Activated naive CD4-positive, alpha-beta T cell treated with anti-CD3 and anti-CD28 coated beads, Interleukin-2, amount 50 U/mL, for 72 hours (primary cell): ENCODE measurements around the gene PRRT3. TPM values are rescaled to one million over a fixed set of nuclear protein-coding genes. Genes with fewer than 3 reads are reported as not detected.
A peak's percentile ranks its signal among the peaks of the same experiment; 100 is the strongest.
"Not testable (repeated sequence)": the region's sequence is repeated elsewhere in the genome, so short reads cannot be mapped to it uniquely, and the experiment has no call there.

Experiments used
- ATAC-seq, 2 donors: fragments of 150-1000 bp; cut with Tn5 transposase; 2 replicates each; pipeline ENCODE4 v1.10.0; 2021; ENCODE audit warnings: mild to moderate bottlenecking in 2 of 2, moderate library complexity in 2 of 2
- DNase-seq, 2 donors: peaks; one replicate each; pipeline ENCODE4 v3.0.0; 2021 to 2022; ENCODE audit warnings: low spot score in 2 of 2
- H3K27ac Mint-ChIP-seq, 2 donors: one replicate each; pipeline ENCODE4 v1.8.0; 2022; ENCODE audit warnings: mild to moderate bottlenecking in 2 of 2, mixed read lengths in 2 of 2
- H3K36me3 Mint-ChIP-seq, 2 donors: one replicate each; pipeline ENCODE4 v1.8.0; 2022; ENCODE audit warnings: mixed read lengths in 2 of 2
- H3K9me3 Mint-ChIP-seq, 2 donors: one replicate each; pipeline ENCODE4 v1.8.0; 2022; ENCODE audit warnings: mixed read lengths in 2 of 2
- total RNA-seq, 2 donors: library from RNA; stranded (reverse); gene quantifications; one replicate each; pipeline ENCODE4 v1.2.3, GENCODE V29; 2022

Gene PRRT3
- total RNA-seq, 2 donors from 2014 or later: 1.6 to 6.7 TPM

GRCh38 chr3:9951598-9951961 is 628 bp downstream of the PRRT3 start:
- ATAC-seq: peak; percentile 44 to 61
- peak in 1 of 2 donors; percentile 17 for DNase-seq
- peak overlapping the region; percentile 59 to 86 for H3K27ac Mint-ChIP-seq
- H3K36me3 Mint-ChIP-seq: no peaks in the 10 kb centered on the region
- no peaks in the 10 kb centered on the region for H3K9me3 Mint-ChIP-seq

GRCh38 chr3:9951126-9951525 is 1.1 kb downstream of the PRRT3 start:
- DNase-seq (no peak), ATAC-seq (peak; percentile 6 to 67)
- Mint-ChIP-seq H3K9me3 (no peaks in the 10 kb centered on the region), H3K27ac (peak overlapping the region; percentile 59 to 86), H3K36me3 (no peaks in the 10 kb centered on the region)

DNA sequence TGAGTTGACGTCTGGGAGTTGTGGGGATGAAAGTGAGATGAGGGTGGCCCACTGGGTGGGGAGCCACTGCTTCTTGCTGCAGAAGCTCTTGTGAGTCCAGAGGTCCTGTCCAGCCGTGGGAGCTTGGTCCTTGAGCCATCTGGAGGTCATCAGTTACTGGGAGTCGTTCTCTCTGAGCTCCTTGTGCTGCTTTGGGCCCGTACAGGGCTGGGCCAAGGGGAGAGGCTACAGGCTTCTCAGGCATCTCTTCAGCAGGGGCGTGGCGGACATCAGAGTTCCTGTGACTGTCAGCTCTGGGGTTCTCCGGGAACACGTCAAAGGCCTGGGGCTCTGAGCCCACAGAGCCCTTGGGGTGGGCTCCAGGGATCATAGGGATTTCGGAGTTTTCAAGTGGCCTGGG is 2.6 kb downstream of the PRRT3 start:
- Mint-ChIP-seq H3K9me3 (no peaks in the 10 kb centered on the region), H3K27ac (no peak overlapping the region), H3K36me3 (no peaks in the 10 kb centered on the region)
- DNase-seq (no peak), ATAC-seq (no peak)

DNA sequence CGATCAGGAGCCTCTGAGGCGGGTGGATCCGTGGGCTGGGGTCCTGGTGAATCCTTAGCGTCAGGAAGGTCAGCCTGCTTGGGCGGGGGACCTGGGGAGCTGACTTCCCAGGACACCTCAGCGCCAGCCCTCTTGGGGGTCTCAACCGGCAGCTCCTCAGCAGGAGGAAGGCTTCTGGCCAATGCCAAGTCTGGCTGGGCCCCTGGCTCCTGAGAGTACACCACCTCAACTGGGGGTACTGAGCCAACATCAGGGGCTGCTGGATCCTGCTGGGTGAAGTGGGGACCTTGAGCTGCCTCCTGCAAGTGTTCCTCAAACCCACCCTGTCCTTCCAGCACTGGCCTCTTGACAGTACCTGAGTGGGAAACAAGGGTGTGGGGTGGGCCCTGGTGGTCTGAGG is 3.1 kb downstream of the PRRT3 start:
- Mint-ChIP-seq H3K27ac (no peak overlapping the region), H3K9me3 (no peaks in the 10 kb centered on the region), H3K36me3 (no peaks in the 10 kb centered on the region)
- DNase-seq (no peak), ATAC-seq (no peak)

DNA sequence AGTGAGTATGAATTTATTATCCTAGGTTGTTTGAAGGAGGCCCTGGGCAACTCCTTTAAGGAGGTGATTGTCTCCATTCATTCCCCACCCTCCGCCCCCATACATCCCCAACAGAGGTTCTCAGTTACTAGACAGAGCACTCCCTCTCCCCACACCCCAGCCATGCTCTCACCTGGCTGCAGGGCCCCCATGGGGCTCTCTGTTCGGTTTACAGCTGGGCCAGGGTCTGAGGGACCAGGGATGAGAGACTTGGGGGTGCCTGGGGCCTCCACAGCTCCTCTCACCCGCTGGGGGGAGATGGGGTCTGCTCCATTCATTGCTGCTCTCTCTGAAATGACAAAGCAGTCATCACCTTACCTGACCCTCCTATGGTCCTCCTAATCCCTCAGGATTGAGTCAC is 3.6 kb downstream of the PRRT3 start:
- Mint-ChIP-seq H3K9me3 (no peaks in the 10 kb centered on the region), H3K36me3 (no peaks in the 10 kb centered on the region), H3K27ac (no peak overlapping the region)
- DNase-seq (no peak), ATAC-seq (no peak)

DNA sequence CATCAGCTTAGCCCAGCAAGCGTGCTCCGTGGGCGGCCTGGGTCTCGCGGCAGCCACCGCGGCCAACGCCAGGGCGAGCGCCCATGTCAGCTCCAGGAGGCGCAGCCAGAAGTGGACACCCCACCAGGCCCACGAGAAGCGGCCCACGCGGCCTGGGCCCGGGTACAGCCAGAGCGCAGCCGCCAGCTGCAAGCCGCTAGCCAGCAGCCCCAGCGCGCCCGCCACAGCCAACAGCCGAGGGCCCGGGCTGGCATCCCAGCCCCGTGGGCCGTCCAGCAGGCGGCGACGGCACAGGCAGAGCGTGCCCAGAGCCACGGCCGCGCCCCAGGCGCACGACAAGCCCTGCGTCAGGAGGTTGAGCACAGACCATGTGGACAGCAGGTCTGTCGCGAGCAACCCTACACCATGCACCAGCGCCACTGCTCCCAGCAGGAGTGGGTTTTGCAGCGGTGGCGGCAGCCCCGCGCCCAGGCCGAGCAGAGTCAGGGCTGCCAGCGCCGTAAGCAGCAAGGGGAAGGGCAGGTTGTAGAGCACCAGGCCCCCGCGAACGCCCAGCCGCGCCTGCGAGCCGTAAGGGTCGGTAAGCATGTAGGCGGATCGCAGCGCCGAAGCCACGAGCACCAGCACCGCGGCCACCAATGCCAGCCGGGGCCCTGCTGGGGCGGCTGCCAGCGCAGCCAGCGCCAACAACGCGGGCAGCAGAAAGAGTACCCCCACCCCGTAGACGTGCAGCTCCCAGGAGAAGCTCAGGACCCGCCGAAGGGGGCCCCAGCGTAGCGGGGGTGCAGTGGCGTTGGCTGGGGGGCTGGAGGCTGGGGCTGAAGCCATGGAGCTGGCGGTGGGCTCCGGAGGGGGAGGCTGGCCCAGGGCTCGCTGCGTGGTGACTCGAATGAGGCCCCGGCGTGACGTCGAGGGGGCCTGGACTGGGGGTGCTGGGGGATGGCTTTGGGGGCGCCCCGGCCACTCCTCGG is 4.9 kb downstream of the PRRT3 start:
- Mint-ChIP-seq H3K9me3 (no peaks in the 10 kb centered on the region), H3K36me3 (no peaks in the 10 kb centered on the region), H3K27ac (no peak overlapping the region)
- DNase-seq: no peak
- no peak for ATAC-seq

GRCh38 chr3:9946112-9947024 is 5.8 kb downstream of the PRRT3 start:
- Mint-ChIP-seq H3K27ac (peak overlapping the region; percentile 67 to 92), H3K9me3 (no peaks in the 10 kb centered on the region), H3K36me3 (no peaks in the 10 kb centered on the region)
- peak; percentile 81 to 85 for DNase-seq
- peak; percentile 81 to 90 for ATAC-seq

DNA sequence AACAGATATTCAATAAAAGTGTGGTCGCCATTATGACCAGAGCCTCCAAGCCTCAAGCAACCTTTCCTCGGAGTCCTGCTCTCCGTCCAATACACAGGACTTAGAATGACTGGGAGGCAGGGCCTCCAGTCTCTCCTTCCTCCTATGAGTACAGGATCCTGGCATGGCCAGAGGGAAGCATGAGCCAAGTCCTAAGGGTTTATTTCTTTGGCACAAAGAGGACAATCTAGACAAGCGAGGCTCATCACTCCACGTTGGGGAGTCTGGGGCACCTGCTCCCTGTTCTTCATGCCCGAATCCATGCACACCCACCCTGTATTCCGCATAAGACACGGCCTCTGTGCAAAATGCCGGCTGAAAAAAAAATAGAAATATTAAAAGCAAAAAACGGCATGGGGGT is 6.8 kb downstream of the PRRT3 start:
- Mint-ChIP-seq H3K27ac (no peak overlapping the region), H3K36me3 (no peaks in the 10 kb centered on the region), H3K9me3 (no peaks in the 10 kb centered on the region)
- no peak for ATAC-seq
- no peak for DNase-seq

DNA sequence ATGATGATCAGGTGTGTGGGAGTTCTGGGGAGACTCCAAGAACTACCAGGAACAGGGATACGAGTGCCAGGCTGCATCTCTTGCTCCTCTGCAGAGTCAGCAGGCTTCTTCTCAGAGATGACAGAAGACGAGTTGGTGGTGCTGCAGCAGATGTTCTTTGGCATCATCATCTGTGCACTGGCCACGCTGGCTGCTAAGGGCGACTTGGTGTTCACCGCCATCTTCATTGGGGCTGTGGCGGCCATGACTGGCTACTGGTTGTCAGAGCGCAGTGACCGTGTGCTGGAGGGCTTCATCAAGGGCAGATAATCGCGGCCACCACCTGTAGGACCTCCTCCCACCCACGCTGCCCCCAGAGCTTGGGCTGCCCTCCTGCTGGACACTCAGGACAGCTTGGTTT is 7.9 kb downstream of the PRRT3 start:
- ATAC-seq (no peak), DNase-seq (no peak)
- no peaks in the 10 kb centered on the region for H3K36me3 Mint-ChIP-seq
- H3K27ac Mint-ChIP-seq: peak overlapping the region; percentile 22 to 43
- H3K9me3 Mint-ChIP-seq: no peaks in the 10 kb centered on the region

- Mint-ChIP-seq H3K9me3 (no peaks in the 10 kb centered on the region), H3K27ac (peak overlapping the region; percentile 55 to 61), H3K36me3 (no peaks in the 10 kb centered on the region)
- ATAC-seq: no peak
- no peak for DNase-seq
These were observed 9.1 kb downstream of the PRRT3 start for GRCh38 chr3:9942934-9943690.

DNA sequence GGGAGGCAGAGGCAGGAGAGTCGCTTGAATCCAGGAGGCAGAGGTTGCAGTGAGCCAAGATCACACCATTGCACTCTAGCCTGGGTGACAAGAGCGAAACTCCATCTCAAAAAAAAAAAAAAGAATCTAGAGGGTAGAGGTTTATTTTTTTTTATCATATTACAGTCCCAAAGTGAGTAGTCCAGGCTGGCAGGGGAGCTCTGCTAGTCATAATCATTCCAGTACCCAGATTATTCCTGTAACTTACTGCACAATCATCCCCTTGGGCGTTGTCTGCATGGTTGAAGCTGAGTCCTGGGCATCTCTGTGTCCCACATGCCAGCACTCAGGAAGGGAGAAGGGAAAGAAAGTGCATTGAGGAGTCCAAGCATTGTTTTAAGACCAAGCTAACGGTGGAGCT is 10.0 kb downstream of the PRRT3 start:
- Mint-ChIP-seq H3K9me3 (no peaks in the 10 kb centered on the region), H3K27ac (peak overlapping the region in 1 of 2 donors; percentile 66), H3K36me3 (no peaks in the 10 kb centered on the region)
- DNase-seq: no peak
- no peak for ATAC-seq

GRCh38 chr3:9940746-9941145 is 11.5 kb downstream of the PRRT3 start:
- ATAC-seq (no peak), DNase-seq (no peak)
- H3K27ac Mint-ChIP-seq: no peak overlapping the region
- no peaks in the 10 kb centered on the region for H3K36me3 Mint-ChIP-seq
- no peaks in the 10 kb centered on the region for H3K9me3 Mint-ChIP-seq

GRCh38 chr3:9939906-9940305 is 12.3 kb downstream of the PRRT3 start:
- not testable (repeated sequence) for H3K36me3 Mint-ChIP-seq, H3K27ac Mint-ChIP-seq, H3K9me3 Mint-ChIP-seq, ATAC-seq, DNase-seq

DNA sequence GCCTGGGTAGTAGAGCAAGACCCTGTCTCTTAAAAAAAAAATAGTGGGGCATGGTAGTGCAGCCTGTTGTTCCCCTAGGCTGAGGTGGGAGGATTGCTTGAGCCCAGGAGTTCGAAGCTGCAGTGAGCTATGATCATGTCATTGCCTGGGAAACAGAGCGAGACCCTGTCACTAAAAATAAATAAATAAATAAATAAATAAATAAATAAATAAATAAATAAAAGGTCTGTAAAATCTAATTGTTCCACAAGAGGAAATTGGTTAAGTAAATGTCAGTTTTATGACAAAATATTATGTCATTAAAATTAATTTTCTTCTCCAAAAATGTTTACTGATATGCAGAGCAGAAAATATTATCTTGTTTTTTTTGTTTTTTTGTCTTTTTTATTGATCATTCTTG is 13.2 kb downstream of the PRRT3 start:
- Mint-ChIP-seq H3K36me3 (no peaks in the 10 kb centered on the region), H3K27ac (peak overlapping the region in 1 of 2 donors; percentile 65), H3K9me3 (no peaks in the 10 kb centered on the region)
- no peak for ATAC-seq
- DNase-seq: no peak

- H3K36me3 Mint-ChIP-seq: no peaks in the 10 kb centered on the region
- no peaks in the 10 kb centered on the region for H3K9me3 Mint-ChIP-seq
- ATAC-seq (no peak), DNase-seq (no peak)
- no peak overlapping the region for H3K27ac Mint-ChIP-seq
These were observed 14.5 kb downstream of the PRRT3 start for GRCh38 chr3:9937486-9938238.

- no peak for DNase-seq
- Mint-ChIP-seq H3K9me3 (no peaks in the 10 kb centered on the region), H3K27ac (peak overlapping the region in 1 of 2 donors; percentile 96), H3K36me3 (no peaks in the 10 kb centered on the region)
- ATAC-seq: no peak
These were observed 16.2 kb downstream of the PRRT3 start for GRCh38 chr3:9935966-9936510.
